PFSK-1 (cell line): Measurements from ENCODE around the gene ZDHHC14.

Source experiments
- FOXP2 ChIP-seq: optimal IDR thresholded peaks from 2 replicates; pipeline ENCODE3; 2011; ENCODE audit warnings: borderline replicate concordance, control low read depth, inconsistent platforms; ENCODE audit not compliant: insufficient read depth; ENCODE audit errors: extremely low read length, extremely low read depth
- POLR2AphosphoS5 ChIP-seq: IDR thresholded peaks from 2 replicates; pipeline ENCODE4 v1.6.1; 2012; ENCODE audit warnings: low read depth, mild to moderate bottlenecking, control low read depth, low read length, moderate library complexity
- REST ChIP-seq, 2 experiments: IDR thresholded peaks; 2 replicates each; pipeline versions ENCODE4 v1.6.1 to v1.8.0; 2011 to 2012; ENCODE audit warnings: low read depth in 2 of 2, low read length in 2 of 2, control low read depth in 1 of 2, inconsistent platforms in 1 of 2, mild to moderate bottlenecking in 1 of 2, moderate library complexity in 1 of 2; ENCODE audit not compliant: insufficient read depth in 1 of 2
- SIN3A ChIP-seq: IDR thresholded peaks from 2 replicates; pipeline ENCODE4 v1.6.1; 2012; ENCODE audit warnings: mild to moderate bottlenecking, low read length, moderate library complexity, borderline replicate concordance; ENCODE audit not compliant: insufficient read depth
- TAF1 ChIP-seq: IDR thresholded peaks from 2 replicates; pipeline ENCODE4 v1.6.1; 2012; ENCODE audit warnings: low read length, control low read depth, borderline replicate concordance; ENCODE audit not compliant: insufficient read depth

The ZDHHC14 gene

GRCh38 chr6:157661652-157662051 lies 280.7 kb downstream of the ZDHHC14 start:
- no peak for TF ChIP-seq TAF1
- TF ChIP-seq REST (IDR thresholded peaks at IDR 0.05; ENCODE audit: insufficient read depth in 1 of 2, low read depth in 2 of 2, low read length in 2 of 2) = no peak
- no peak for TF ChIP-seq FOXP2
- no peak for TF ChIP-seq POLR2AphosphoS5

GRCh38 chr6:157663261-157663660 lies 282.3 kb downstream of the ZDHHC14 start:
- TF ChIP-seq POLR2AphosphoS5 (no peak), TAF1 (no peak), REST (IDR thresholded peaks at IDR 0.05; ENCODE audit: insufficient read depth in 1 of 2, low read depth in 2 of 2, low read length in 2 of 2) (no peak), FOXP2 (no peak), SIN3A (no peak)

- no peak for TF ChIP-seq FOXP2
- no peak for TF ChIP-seq REST (IDR thresholded peaks at IDR 0.05; ENCODE audit: insufficient read depth in 1 of 2, low read depth in 2 of 2, low read length in 2 of 2)
- TF ChIP-seq POLR2AphosphoS5 = no peak
- no peak for TF ChIP-seq TAF1
- TF ChIP-seq SIN3A = no peak
Measured at GRCh38 chr6:157665180-157665579, 284.2 kb downstream of the ZDHHC14 start.

GRCh38 chr6:157666729-157667128 lies 285.7 kb downstream of the ZDHHC14 start:
- TF ChIP-seq REST (IDR thresholded peaks at IDR 0.05; ENCODE audit: insufficient read depth in 1 of 2, low read depth in 2 of 2, low read length in 2 of 2) = no peak
- TF ChIP-seq TAF1 = no peak
- no peak for TF ChIP-seq SIN3A
- no peak for TF ChIP-seq FOXP2
- no peak for TF ChIP-seq POLR2AphosphoS5
